ENCODE measurements around the gene MMEL1. TPM values are rescaled to one million over a fixed set of nuclear protein-coding genes. Genes with fewer than 3 reads are reported as not detected.

The MMEL1 gene
- total and polyA plus RNA-seq, 12 donors = 0.17 to 3.9 (median 0.67) TPM; not detected in 7

GRCh38 chr1:2625311-2625710 is 7.5 kb downstream of the MMEL1 start:
- WGBS, 2 donors = 85 to 86% methylated on average over 10 of the region's 10 CpGs
- Histone ChIP-seq H3K4me1 (peaks cover 0 to 9% (median 0%) of the 10 kb centered on the region in 9 donors), H3K9me3 (peaks cover 0 to 2% (median 0%) of the 10 kb centered on the region in 11 donors), H3K27me3 (peaks cover 21 to 72% (median 57%) of the 10 kb centered on the region in 7 donors), H3K4me3 (no peak overlapping the region), H3K36me3 (no peaks in the 10 kb centered on the region), H3K27ac (no peak overlapping the region)
- TF ChIP-seq, protein P1, sequence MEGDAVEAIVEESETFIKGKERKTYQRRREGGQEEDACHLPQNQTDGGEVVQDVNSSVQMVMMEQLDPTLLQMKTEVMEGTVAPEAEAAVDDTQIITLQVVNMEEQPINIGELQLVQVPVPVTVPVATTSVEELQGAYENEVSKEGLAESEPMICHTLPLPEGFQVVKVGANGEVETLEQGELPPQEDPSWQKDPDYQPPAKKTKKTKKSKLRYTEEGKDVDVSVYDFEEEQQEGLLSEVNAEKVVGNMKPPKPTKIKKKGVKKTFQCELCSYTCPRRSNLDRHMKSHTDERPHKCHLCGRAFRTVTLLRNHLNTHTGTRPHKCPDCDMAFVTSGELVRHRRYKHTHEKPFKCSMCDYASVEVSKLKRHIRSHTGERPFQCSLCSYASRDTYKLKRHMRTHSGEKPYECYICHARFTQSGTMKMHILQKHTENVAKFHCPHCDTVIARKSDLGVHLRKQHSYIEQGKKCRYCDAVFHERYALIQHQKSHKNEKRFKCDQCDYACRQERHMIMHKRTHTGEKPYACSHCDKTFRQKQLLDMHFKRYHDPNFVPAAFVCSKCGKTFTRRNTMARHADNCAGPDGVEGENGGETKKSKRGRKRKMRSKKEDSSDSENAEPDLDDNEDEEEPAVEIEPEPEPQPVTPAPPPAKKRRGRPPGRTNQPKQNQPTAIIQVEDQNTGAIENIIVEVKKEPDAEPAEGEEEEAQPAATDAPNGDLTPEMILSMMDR (IDR thresholded peaks at IDR 0.05) = no peak
- ATAC-seq (no peak), DNase-seq (no peak)
- intact Hi-C loops (cut with DNase I) = no loop called here

GRCh38 chr1:2624735-2625300 is 8.0 kb downstream of the MMEL1 start:
- H3K27me3 ChIP-seq = peaks cover 21 to 67% (median 57%) of the 10 kb centered on the region in 7 donors
- peaks cover 0 to 9% (median 0%) of the 10 kb centered on the region in 9 donors for H3K4me1 ChIP-seq
- no peaks in the 10 kb centered on the region for H3K36me3 ChIP-seq
- intact Hi-C loops (cut with DNase I) = loop anchor here in 1 of 10 donors (5.0 kb wide), 1 partner anchor 183 kb away; no protein-coding TSS in a partner anchor
- peaks cover 0 to 2% (median 0%) of the 10 kb centered on the region in 11 donors for H3K9me3 ChIP-seq
- H3K4me3 ChIP-seq = no peak overlapping the region
- WGBS, 2 donors = 84 to 87% methylated on average over 13 of the region's 13 CpGs
- no peak for ATAC-seq
- no peak overlapping the region for H3K27ac ChIP-seq
- TF ChIP-seq, protein P1 (IDR thresholded peaks at IDR 0.05) = no peak
- DNase-seq = no peak

DNA sequence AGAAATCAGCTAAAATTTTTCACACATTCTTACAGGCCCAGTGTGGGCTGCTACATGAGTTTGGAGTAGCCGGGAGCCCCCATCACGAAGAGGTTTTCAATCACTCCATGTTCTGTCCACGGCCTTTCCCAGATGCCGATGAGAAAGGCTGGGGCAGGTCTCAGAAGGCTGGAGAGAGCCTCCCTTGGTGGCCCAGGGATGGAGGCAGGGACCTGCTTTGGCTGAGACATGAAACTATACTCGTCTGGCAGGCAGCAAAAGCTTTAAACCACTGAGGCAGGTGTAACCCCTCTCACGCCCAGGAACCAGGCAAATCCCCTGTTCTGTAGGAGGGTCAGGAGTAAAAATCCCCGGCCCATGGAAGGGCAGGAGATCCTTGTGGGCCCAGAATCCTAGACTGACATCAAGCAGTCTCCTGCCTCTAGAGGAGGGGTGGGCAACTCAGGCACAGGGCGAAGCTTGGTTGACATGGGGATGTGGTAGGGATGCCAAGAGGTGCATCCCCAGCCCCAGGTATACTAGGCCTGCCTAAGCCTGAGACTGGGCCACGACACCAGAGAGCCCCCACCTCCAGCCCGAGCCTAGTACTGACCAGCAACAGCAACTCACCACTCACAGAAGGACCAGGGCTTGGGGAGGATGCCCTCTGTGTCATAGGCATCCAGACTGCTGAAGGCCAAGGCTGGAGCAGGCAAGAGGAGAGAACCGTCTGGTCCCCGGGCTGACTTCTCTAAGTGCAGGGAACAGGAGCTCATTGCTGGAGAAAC is 9.1 kb downstream of the MMEL1 start:
- no peak for ATAC-seq
- 80 to 82% methylated on average over 12 of the region's 12 CpGs for WGBS, 2 donors
- intact Hi-C loops (cut with DNase I) = loop anchor here in 1 of 10 donors (5.0 kb wide), 1 partner anchor 181 kb away; no protein-coding TSS in a partner anchor

GRCh38 chr1:2617971-2618470 is 14.8 kb downstream of the MMEL1 start:
- Histone ChIP-seq H3K27ac (no peak overlapping the region), H3K4me3 (no peak overlapping the region), H3K4me1 (no peaks in the 10 kb centered on the region), H3K27me3 (peaks cover 0 to 37% (median 21%) of the 10 kb centered on the region in 7 donors), H3K36me3 (no peaks in the 10 kb centered on the region), H3K9me3 (peaks cover 0 to 37% (median 11%) of the 10 kb centered on the region in 11 donors)
- no peak for ATAC-seq
- intact Hi-C loops (cut with DNase I) = loop anchor here in 1 of 10 donors (10.0 kb wide), 1 partner anchor 173 kb away; no protein-coding TSS in a partner anchor
- TF ChIP-seq, protein P1 (IDR thresholded peaks at IDR 0.05) = no peak
- DNase-seq = no peak
- 12 to 15% methylated on average over 1 of the region's 1 CpG for WGBS, 2 donors

More for the DNA sequence above, 9.1 kb downstream of the MMEL1 start:
- Histone ChIP-seq H3K4me1 (peaks cover 0 to 6% (median 0%) of the 10 kb centered on the region in 9 donors), H3K4me3 (no peak overlapping the region), H3K9me3 (peaks cover 0 to 2% (median 0%) of the 10 kb centered on the region in 11 donors), H3K27me3 (peaks cover 11 to 56% (median 48%) of the 10 kb centered on the region in 7 donors), H3K27ac (no peak overlapping the region), H3K36me3 (no peaks in the 10 kb centered on the region)
- DNase-seq = no peak
- TF ChIP-seq, protein P1 (IDR thresholded peaks at IDR 0.05) = no peak

Measured in heart right ventricle (tissue), 16 donors.